Thyroid gland (tissue), 4 donors: ENCODE measurements around the gene CROCC2. TPM values are rescaled to one million over a fixed set of nuclear protein-coding genes. Genes with fewer than 3 reads are reported as not detected.

Experiments
- DNase-seq, 2 donors: peaks; one replicate each; pipeline ENCODE4 v3.0.0-alpha.2; 2019
- H3K27ac ChIP-seq, 3 donors: fragments of 200-600 bp; sonication (generic); 1 replicate in 2 of 3; 2 replicates in 1 of 3; pipeline ENCODE4 v1.5.1; 2016 to 2019; ENCODE audit warnings: mild to moderate bottlenecking in 1 of 3, moderate library complexity in 1 of 3
- H3K27me3 ChIP-seq: fragments of 200-600 bp; sonication (generic); one replicate; pipeline ENCODE4 v1.5.1; 2019
- H3K36me3 ChIP-seq, 2 donors: fragments of 200-600 bp; sonication (generic); one replicate each; pipeline ENCODE4 v1.5.1; 2016 to 2019
- H3K4me1 ChIP-seq, 2 donors: fragments of 200-600 bp; sonication (generic); one replicate each; pipeline ENCODE4 v1.5.1; 2017 to 2019
- H3K4me3 ChIP-seq, 3 donors: fragments of 200-600 bp; sonication (generic); replicated peaks in 1 of 3; 1 replicate in 2 of 3; 2 replicates in 1 of 3; pipeline ENCODE4 v1.5.1; 2016; ENCODE audit warnings: mild to moderate bottlenecking in 1 of 3
- H3K9me3 ChIP-seq: fragments of 200-600 bp; sonication (generic); one replicate; pipeline ENCODE4 v1.5.1; 2017
- POLR2A ChIP-seq, 2 donors: fragments of 450-650 bp; IDR thresholded peaks; one replicate each; pipeline ENCODE4 v1.6.1; 2017; ENCODE audit warnings: antibody characterized with exemption in 2 of 2, mild to moderate bottlenecking in 2 of 2, moderate library complexity in 1 of 2
- WGBS, 2 donors: methylation state at CpG; one replicate each; pipeline ENCODE4 v1.1.5; 2017; 5-methylcytosine and 5-hydroxymethylcytosine counted together
- intact Hi-C: fragments of 100-400 bp; cut with DNase I; formaldehyde crosslinking; loops from one replicate; pipeline ENCODE4 v1.15.1; 2023
- total RNA-seq, 4 donors: library from RNA; depleted of rRNA; stranded (reverse); fragments of >200 nt; gene quantifications; one replicate each; pipeline ENCODE4 v1.2.3, GENCODE V29; 2016
- TF ChIP-seq, protein P1 (sequence below), 6 experiments: fragments of 200-600 bp in 3 of 6; fragments of 450-650 bp in 3 of 6; sonication (generic) in 3 of 6; IDR thresholded peaks; one replicate each; pipeline ENCODE4 v1.5.1; 2016 to 2019; ENCODE audit warnings: antibody characterized with exemption in 6 of 6, mild to moderate bottlenecking in 2 of 6, inconsistent platforms in 1 of 6, moderate library complexity in 1 of 6

CROCC2 gene
- total RNA-seq, 4 donors from 2014 or later: not detected

DNA sequence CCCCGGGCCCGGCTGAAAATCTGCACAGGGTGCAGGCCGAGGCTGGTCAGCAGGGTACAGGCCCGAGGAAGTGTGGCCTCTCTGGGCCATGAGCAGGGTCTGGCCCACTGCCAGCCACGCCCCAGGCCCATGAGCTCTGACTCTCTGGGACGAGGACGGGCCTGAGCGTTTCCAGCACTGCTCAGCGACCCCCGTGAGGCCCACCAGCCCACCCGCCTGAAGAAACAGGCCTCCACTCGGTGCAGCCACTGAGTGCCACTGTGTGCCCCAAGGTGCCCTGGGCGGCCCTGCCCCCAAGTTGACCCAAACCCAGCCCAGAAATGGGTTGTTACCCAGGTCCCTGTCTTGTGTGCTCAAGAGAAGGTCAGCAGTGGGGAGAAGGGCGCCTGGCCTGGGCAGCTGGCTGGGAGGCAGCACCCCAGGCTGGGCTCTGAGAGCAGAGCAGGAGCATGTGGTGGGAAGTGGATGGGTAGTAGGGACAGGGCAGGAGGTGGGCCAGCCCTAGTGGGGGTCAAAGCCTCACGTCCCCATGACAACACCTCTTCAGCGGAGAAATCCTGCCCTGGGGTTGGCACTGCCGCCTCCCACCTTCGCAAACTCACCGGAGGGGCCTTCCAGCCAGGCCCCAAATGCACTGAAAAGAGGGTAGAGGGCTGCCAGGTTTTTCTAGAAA lies 90.2 kb downstream of the CROCC2 start:
- WGBS, 2 donors: 72 to 87% methylated on average over 8 to 11 of the region's 19 CpGs
- intact Hi-C loops: loop anchor here (10.0 kb wide), 2 partner anchors 81 to 159 kb away; partner anchors contain the start of gene PPP1R7
- Histone ChIP-seq H3K27me3 (no peaks in the 10 kb centered on the region), H3K36me3 (peaks cover 0 to 5% of the 10 kb centered on the region in 2 donors), H3K9me3 (no peaks in the 10 kb centered on the region), H3K27ac (peak overlapping the region; percentile 93 to 99 (median 98)), H3K4me3 (no peak overlapping the region), H3K4me1 (peaks cover 61 to 84% of the 10 kb centered on the region in 2 donors)
- TF ChIP-seq, protein P1, sequence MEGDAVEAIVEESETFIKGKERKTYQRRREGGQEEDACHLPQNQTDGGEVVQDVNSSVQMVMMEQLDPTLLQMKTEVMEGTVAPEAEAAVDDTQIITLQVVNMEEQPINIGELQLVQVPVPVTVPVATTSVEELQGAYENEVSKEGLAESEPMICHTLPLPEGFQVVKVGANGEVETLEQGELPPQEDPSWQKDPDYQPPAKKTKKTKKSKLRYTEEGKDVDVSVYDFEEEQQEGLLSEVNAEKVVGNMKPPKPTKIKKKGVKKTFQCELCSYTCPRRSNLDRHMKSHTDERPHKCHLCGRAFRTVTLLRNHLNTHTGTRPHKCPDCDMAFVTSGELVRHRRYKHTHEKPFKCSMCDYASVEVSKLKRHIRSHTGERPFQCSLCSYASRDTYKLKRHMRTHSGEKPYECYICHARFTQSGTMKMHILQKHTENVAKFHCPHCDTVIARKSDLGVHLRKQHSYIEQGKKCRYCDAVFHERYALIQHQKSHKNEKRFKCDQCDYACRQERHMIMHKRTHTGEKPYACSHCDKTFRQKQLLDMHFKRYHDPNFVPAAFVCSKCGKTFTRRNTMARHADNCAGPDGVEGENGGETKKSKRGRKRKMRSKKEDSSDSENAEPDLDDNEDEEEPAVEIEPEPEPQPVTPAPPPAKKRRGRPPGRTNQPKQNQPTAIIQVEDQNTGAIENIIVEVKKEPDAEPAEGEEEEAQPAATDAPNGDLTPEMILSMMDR (IDR thresholded peaks at IDR 0.05): no peak
- no peak for TF ChIP-seq POLR2A (IDR thresholded peaks at IDR 0.05)
- DNase-seq: no peak

DNA sequence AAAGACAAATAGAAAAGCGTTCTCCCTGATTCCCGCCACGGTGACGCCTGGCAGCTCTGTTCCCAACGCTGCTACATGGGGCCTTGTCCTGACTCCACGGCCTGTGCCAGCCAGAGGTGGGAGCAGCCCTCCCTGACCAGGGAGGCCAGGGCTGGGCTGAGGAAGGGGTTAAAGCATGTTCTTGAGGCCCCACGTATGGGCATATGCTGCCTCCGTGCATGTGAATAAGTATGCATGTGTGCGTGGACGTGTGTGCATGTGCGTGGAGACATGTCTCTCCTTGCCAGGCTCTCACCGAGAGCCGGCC lies 90.7 kb downstream of the CROCC2 start:
- peaks cover 0 to 10% of the 10 kb centered on the region in 2 donors for H3K36me3 ChIP-seq
- no peak overlapping the region for H3K4me3 ChIP-seq
- DNase-seq: no peak
- no peak for TF ChIP-seq POLR2A (IDR thresholded peaks at IDR 0.05)
- TF ChIP-seq, protein P1 (IDR thresholded peaks at IDR 0.05): no peak
- intact Hi-C loops: loop anchor here (10.0 kb wide), 2 partner anchors 82 to 158 kb away; partner anchors contain the start of gene PPP1R7
- H3K27ac ChIP-seq: peak overlapping the region; percentile 93 to 99 (median 98)
- H3K27me3 ChIP-seq: no peaks in the 10 kb centered on the region
- peaks cover 66 to 86% of the 10 kb centered on the region in 2 donors for H3K4me1 ChIP-seq
- H3K9me3 ChIP-seq: no peaks in the 10 kb centered on the region
- WGBS, 2 donors: 65 to 75% methylated on average over 5 to 11 of the region's 13 CpGs

DNA sequence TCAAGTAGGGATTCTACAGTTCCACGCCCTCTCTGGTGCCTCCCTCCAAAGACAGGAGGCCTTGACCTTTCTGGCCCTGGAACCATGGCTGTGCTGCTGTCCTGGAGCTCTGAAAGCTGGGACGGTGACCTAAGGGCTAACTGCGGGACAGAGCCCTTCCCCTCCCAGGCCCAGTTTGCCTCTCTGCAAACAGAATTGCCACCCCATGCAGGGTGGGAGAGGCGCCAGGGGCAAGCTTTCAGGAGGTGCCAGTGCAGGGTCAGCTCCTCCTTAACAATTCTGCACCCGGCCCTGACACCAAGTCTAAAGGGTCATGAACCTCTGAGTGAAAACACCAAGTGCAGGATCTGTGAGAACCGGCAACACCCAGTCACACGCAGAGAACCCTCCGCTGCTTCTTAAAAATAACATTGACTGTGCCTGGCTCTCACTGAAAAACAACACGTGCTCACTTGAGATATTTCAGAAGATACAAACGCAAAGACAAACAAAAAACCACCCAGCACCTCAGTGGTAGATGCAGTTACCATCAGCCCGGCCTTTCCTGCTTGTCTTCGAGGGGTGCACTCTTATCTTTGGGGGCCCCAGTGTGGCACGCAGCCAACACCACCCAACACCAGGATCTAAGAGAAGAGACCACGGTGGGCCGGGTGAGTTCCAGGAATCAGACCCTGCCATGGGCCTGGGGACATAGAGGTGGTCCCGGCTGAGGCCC lies 91.2 kb downstream of the CROCC2 start:
- peaks cover 71 to 86% of the 10 kb centered on the region in 2 donors for H3K4me1 ChIP-seq
- H3K27ac ChIP-seq: peak overlapping the region; percentile 93 to 99 (median 98)
- peaks cover 0 to 15% of the 10 kb centered on the region in 2 donors for H3K36me3 ChIP-seq
- TF ChIP-seq, protein P1 (IDR thresholded peaks at IDR 0.05): no peak
- peak in 1 of 2 donors; percentile 64 for TF ChIP-seq POLR2A (IDR thresholded peaks at IDR 0.05)
- WGBS, 2 donors: 23 to 25% methylated on average over 14 of the region's 16 CpGs
- H3K27me3 ChIP-seq: no peaks in the 10 kb centered on the region
- H3K9me3 ChIP-seq: no peaks in the 10 kb centered on the region
- intact Hi-C loops: loop anchor here (10.0 kb wide), 2 partner anchors 82 to 158 kb away; partner anchors contain the start of gene PPP1R7
- peak; percentile 81 to 84 for DNase-seq
- peak overlapping the region in 1 of 3 donors; percentile 75 for H3K4me3 ChIP-seq

DNA sequence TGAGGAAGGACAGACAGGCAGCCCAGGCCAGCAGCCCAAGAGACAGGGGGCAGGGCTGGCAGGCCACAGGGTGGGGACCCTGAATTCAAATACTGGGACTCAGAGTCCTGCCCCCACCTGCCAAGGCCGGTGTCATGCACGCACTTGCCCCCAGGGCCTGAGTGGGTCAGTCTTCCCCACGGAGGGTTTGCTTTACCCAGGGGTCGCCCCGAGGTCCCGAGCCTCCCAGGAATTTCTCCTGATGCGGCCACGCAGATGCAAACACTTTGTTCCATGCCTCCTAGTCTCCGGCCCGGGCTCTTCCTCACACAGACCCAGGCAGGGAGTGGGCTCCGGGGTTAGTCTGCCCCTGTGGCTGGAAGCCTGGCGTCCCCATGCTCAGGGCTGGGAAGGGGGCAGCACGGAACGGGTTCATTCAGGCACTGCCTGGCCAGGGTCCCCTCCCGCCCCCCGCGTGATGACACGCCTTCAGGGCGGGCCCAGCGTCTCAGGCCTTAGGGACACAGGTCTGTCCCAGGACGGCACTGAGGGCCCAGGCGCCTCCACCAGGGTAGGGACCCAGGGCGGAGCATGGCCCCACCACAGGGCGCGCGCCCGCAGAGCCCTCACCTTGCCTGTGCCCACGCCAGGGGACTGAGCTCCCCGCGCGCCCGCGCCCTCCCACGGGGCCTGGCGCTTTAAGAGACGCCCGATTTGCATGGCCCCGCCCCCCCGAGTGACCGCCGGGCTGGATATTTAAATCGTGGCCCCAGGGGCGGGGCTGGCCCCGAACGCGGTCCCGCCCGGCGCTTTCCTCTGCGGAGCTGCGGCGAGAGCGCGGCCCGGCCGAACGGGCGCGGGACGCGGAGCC lies 91.9 kb downstream of the CROCC2 start, which contains the start of gene SNED1:
Gene SNED1, plus strand, starts transcription at position 763 of the 850 bp plus-strand sequence. CDS start 220 bp downstream, outside the sequence.
- peak within 1 kb of the TSS; percentile 40 to 83 (median 75) for H3K4me3 ChIP-seq
- H3K36me3 ChIP-seq: peaks cover 0 to 21% of the 10 kb centered on the region in 2 donors
- WGBS, 2 donors: 10% methylated on average over 2 of the region's 61 CpGs; no CpG with 5 or more reads in 1 of the 2 donors
- DNase-seq: peak; percentile 93 to 94
- no peaks in the 10 kb centered on the region for H3K27me3 ChIP-seq
- intact Hi-C loops: loop anchor here (10.0 kb wide), 2 partner anchors 83 to 157 kb away; partner anchors contain the start of gene PPP1R7
- H3K9me3 ChIP-seq: no peaks in the 10 kb centered on the region
- peak in 1 of 2 donors; percentile 94 for TF ChIP-seq POLR2A (IDR thresholded peaks at IDR 0.05)
- TF ChIP-seq, protein P1 (IDR thresholded peaks at IDR 0.05): peak in 1 of 6 experiments; percentile 1
- H3K4me1 ChIP-seq: peaks cover 77 to 86% of the 10 kb centered on the region in 2 donors
- peak within 1 kb of the TSS; percentile 94 to 99 (median 98) for H3K27ac ChIP-seq
